ENCODE results near the gene NLGN1. TPM values are rescaled to one million over a fixed set of nuclear protein-coding genes. Genes with fewer than 3 reads are reported as not detected.

Gene NLGN1
- total RNA-seq, 1 experiment from 2014 or later = not detected

- no TSS peak for BruUV-seq (replicated peaks)
- POLR2A ChIA-PET = no interaction called here
These were observed 557.1 kb downstream of the NLGN1 start for GRCh38 chr3:173954647-173955046.

More at GRCh38 chr3:173954647-173955046, 557.1 kb downstream of the NLGN1 start:
- Histone ChIP-seq H3K4me3 (replicated peaks in 1 of 2; ENCODE audit: low read depth in 1 of 2, low read length in 2 of 2) (no peak overlapping the region), H2AFZ (ENCODE audit: low read depth, low read length, poor library complexity, severe bottlenecking) (no peak overlapping the region), H3K27me3 (ENCODE audit: insufficient read depth, low read length) (no peaks in the 10 kb centered on the region), H4K20me1 (ENCODE audit: insufficient read depth) (no peaks in the 10 kb centered on the region), H3K9me3 (ENCODE audit: control insufficient read depth in 1 of 2, insufficient read depth in 1 of 2, low read depth in 1 of 2, low read length in 2 of 2) (0 out of 4 replicates have a peak, but pooled peaks cover 0 to 5% of the 10 kb centered on the region in 2 experiments), H3K9ac (ENCODE audit: low read length) (no peak overlapping the region), H3K36me3 (ENCODE audit: control insufficient read depth in 1 of 2, insufficient read depth in 2 of 2, low read length in 2 of 2) (no peaks in the 10 kb centered on the region), H3K27ac (ENCODE audit: low read depth, low read length) (no peak overlapping the region), H3K4me1 (ENCODE audit: control insufficient read depth in 1 of 2, insufficient read depth in 2 of 2, low read length in 2 of 2) (no peaks in the 10 kb centered on the region), H3K4me2 (ENCODE audit: low read length) (no peak overlapping the region), H3K79me2 (ENCODE audit: insufficient read depth, low read length) (no peaks in the 10 kb centered on the region), H3K9me2 (ENCODE audit: insufficient read depth) (no peaks in the 10 kb centered on the region)
- ATAC-seq (no peak), DNase-seq (ENCODE audit: low read depth, low spot score) (no peak)
- intact Hi-C loops (cut with micrococcal nuclease) = no loop called here
- RAD21 ChIA-PET (ENCODE audit: low non-redundant PET in 1 of 2, low total read pairs in 2 of 2, uncharacterized antibody in 2 of 2, unreplicated experiment in 2 of 2) = no interaction called here
- no peak for TF ChIP-seq EZH2 (IDR thresholded peaks at IDR 0.05)
- TF ChIP-seq MAX (IDR thresholded peaks at IDR 0.05) = no peak
- no peak for TF ChIP-seq TCF7L2 (IDR thresholded peaks at IDR 0.05; ENCODE audit: borderline replicate concordance, extremely low read depth, insufficient read depth, insufficient read length)
- TF ChIP-seq EZH2phosphoT487 (IDR thresholded peaks at IDR 0.05; ENCODE audit: borderline replicate concordance) = no peak
- TF ChIP-seq FOSL1 (IDR thresholded peaks at IDR 0.05; ENCODE audit: low read depth) = no peak
- TF ChIP-seq CBX3 (IDR thresholded peaks at IDR 0.05; ENCODE audit: low read depth) = no peak
- no peak for TF ChIP-seq CEBPB (IDR thresholded peaks at IDR 0.05; ENCODE audit: low read depth)
- TF ChIP-seq ZFX (IDR thresholded peaks at IDR 0.05) = no peak
- TF ChIP-seq POLR2A (IDR thresholded peaks at IDR 0.05; ENCODE audit: borderline replicate concordance, extremely low read depth, insufficient read depth, insufficient read length) = no peak
- TF ChIP-seq REST (IDR thresholded peaks at IDR 0.05; ENCODE audit: low read depth) = no peak
- TF ChIP-seq POLR2AphosphoS5 (IDR thresholded peaks at IDR 0.05; ENCODE audit: low read depth, low read length) = no peak
- TF ChIP-seq YY1 (IDR thresholded peaks at IDR 0.05; ENCODE audit: extremely low read depth, insufficient replicate concordance, low read depth, low read length) = no peak
- TF ChIP-seq ATF3 (IDR thresholded peaks at IDR 0.05) = no peak
- no peak for TF ChIP-seq ELF1 (IDR thresholded peaks at IDR 0.05; ENCODE audit: borderline replicate concordance, low read depth)
- no peak for TF ChIP-seq CTCF (IDR thresholded peaks at IDR 0.05 in 2 of 3, conservative IDR thresholded peaks at IDR 0.05 in 1 of 3; ENCODE audit: borderline replicate concordance in 1 of 3, insufficient read depth in 1 of 3, low read depth in 2 of 3, low read length in 2 of 3)
- TF ChIP-seq ZBTB33 (IDR thresholded peaks at IDR 0.05; ENCODE audit: extremely low read depth, insufficient replicate concordance, low read length) = no peak
- no peak for TF ChIP-seq SP1 (IDR thresholded peaks at IDR 0.05; ENCODE audit: low read depth)
- no peak for TF ChIP-seq EGR1 (IDR thresholded peaks at IDR 0.05; ENCODE audit: low read depth)
- CTCF ChIA-PET = no interaction called here
